Fibroblast of lung (primary cell): ENCODE results near the gene SLF2.

Experiments used
- EZH2 ChIP-seq: IDR thresholded peaks from 2 replicates; pipeline ENCODE4 v1.5.1; 2012; ENCODE audit warnings: low read length, control low read depth, mild to moderate bottlenecking; ENCODE audit errors: missing control alignments
- TF ChIP-seq, protein P1 (sequence below), 2 donors: IDR thresholded peaks in 1 of 2; conservative IDR thresholded peaks in 1 of 2; 1 replicate in 1 of 2; 2 replicates in 1 of 2; pipeline ENCODE4 v1.5.1; 2011 to 2012; ENCODE audit warnings: low read length in 2 of 2, control low read depth in 1 of 2, inconsistent platforms in 1 of 2, low read depth in 1 of 2, mild to moderate bottlenecking in 1 of 2

DNA sequence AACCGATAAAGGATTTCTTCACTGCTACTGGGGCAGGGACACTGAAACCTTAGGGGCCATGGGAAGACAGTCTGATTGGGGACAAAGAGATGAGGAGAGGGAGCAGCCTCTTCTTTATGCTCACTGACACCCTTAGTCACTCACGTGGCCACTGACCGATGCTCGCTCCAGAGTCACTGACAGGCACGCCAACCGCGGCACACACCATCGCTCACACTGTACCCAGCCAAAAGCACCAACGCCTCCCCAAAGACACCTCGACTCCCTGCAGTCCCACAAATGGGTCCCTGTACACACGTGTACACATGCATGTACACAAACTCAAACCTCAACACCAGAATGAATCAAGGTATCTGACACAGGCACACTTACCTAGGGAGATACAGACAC, 35.3 kb upstream of the SLF2 start:
- TF ChIP-seq, protein P1, sequence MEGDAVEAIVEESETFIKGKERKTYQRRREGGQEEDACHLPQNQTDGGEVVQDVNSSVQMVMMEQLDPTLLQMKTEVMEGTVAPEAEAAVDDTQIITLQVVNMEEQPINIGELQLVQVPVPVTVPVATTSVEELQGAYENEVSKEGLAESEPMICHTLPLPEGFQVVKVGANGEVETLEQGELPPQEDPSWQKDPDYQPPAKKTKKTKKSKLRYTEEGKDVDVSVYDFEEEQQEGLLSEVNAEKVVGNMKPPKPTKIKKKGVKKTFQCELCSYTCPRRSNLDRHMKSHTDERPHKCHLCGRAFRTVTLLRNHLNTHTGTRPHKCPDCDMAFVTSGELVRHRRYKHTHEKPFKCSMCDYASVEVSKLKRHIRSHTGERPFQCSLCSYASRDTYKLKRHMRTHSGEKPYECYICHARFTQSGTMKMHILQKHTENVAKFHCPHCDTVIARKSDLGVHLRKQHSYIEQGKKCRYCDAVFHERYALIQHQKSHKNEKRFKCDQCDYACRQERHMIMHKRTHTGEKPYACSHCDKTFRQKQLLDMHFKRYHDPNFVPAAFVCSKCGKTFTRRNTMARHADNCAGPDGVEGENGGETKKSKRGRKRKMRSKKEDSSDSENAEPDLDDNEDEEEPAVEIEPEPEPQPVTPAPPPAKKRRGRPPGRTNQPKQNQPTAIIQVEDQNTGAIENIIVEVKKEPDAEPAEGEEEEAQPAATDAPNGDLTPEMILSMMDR (conservative IDR thresholded peaks at IDR 0.05 in 1 of 2, IDR thresholded peaks at IDR 0.05 in 1 of 2; ENCODE audit: low read depth in 1 of 2, low read length in 2 of 2) = no peak
- TF ChIP-seq EZH2 = no peak
